HG03108 (cell line): ENCODE results near the gene TRPM3.
A peak's percentile ranks its signal among the peaks of the same experiment; 100 is the strongest.

Experiments
- ATAC-seq: cut with Tn5 transposase; IDR thresholded peaks from one replicate; pipeline ENCODE4 v1.9.1; 2021; ENCODE audit warnings: moderate library complexity; ENCODE audit not compliant: unreplicated experiment

TRPM3 gene

DNA sequence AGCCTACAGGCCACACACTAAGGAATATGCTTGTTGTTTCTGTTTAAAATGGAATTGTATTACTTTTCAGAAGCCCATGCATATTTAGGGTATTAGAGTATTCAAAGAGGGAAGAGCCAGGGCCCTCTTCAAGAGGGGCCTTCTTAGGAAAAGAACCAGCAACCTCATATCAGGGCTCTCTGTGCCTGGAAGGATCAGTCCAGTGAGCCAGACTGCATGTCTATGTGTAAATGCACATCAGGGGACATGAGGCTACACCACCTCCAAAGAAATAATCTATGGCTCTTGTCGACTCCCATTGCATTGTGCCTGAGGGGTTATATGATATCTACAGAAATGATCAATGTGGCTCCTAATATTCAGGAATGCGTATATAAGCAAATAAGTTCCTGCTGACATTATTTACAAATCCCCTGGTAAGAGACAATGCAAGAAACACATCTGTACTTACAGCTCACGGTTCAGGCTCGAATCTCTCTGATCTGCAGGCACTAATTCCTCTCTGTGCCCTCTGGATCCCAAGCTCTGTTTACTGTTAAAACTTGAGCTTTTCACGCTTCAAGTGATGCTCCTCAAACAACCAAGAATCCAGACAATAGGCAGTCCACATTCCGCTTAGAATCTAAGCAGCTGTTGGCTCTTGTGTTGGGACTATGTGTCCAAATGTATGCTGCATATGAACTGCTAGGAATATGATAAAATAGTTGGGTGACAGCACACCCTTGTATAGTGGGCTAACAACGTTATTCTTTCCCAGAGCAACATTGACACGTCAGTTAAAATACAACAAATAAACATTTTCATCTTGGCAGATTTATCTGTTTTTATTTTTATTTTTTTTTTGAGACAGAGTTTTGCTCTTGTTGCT lies 556.7 kb downstream of the TRPM3 start:
- no peak for ATAC-seq

DNA sequence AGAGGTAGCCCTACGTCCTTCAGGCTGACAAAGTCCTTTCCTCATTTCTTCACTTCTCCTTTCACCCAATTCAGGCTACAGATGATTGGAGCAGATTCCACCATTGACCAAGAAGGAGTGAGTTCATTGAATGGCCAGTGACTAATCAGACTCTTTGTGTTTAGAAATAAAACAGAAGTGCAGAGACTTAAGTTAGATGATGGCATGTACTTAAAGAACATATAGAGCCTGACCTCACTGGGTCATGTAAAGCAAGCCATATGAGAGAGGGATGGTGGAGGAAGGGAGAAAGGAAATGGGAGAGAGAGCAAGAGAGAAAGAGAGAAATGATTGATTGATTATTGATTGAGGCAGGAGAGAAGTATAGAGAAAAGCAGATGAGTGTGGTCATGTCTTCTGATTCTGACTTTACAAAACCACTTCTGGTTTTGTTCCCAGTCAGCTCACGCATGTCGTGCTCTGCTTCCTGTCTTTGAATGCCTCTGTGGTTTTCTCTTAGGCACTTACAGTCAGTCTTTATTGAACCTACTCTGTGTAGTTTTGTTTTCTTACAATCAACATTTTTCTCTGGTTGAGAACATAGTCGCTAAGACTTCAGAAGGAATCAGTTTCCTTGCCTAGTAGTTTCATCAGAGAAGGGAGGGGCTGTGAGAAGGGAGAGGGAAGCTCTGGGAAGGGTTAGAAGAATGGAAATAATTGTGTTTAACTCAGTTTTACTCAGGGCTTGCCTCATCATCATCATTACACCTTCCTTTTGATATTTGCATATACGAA lies 557.8 kb downstream of the TRPM3 start:
- peak; percentile 99 for ATAC-seq

DNA sequence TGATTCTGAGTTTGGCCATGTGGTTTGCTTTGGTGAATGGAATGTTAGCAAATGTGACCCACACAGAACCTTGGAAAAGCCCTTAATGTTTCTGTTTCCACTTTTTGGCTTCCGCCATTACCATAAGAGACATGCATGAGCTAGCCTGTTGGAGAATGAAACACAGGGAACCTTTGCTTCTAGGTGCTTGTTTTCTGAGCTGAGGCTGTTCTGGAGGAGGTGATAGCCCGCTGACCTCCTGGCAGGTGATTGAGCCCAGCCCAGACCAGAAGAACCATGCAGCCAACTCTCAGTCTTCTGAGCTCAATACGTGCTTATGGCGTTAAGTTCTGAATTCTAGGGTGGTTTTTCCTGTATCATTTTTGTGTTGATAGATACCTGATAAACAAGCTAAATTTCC lies 558.4 kb downstream of the TRPM3 start:
- no peak for ATAC-seq

DNA sequence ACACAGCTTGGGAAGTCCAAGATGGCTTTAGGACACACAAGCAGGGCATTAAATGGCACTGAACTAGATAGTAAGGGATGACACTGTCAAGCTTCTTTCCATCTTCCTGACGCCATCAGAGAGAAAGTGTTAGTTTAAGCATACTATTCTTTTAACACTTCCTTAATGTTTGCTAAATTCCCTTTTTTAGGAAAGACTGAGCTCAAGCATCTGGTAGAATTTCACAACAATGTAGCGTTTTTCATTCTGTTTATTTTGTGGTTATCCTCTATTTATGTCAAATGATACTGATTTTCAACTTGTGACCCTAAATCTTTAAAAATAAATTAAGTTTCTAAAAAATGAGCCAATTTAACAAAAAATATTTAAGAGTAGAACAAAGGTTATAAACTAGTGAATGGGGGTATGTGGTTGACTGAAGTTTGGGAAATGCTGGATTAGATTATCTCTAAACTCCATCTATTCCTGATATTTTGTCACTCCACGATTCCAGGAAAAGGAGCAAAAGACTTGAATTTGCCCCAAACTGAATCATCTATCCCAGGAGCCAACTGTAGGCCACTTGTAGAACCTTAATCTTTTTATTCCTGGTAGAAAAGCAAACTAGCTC lies 559.5 kb downstream of the TRPM3 start:
- ATAC-seq = no peak

DNA sequence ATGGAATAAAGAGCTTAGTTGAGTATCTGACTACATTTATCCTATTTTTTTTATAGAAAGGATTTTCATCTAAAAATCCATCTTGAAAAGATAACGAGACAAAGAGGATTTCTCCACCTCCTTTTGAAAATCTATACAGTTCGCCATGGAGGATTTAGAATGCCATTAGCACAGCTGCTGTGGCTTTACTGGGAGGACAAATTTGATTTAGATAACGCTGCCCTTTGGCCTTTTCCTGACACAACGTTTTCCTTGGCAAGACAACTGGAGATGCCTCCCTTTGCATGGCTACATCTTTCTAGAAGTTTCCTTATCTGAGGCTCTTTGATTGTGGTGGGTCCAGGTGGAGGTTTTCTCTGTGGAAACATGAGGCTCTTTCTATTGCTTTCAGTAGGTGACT lies 560.3 kb downstream of the TRPM3 start:
- no peak for ATAC-seq

DNA sequence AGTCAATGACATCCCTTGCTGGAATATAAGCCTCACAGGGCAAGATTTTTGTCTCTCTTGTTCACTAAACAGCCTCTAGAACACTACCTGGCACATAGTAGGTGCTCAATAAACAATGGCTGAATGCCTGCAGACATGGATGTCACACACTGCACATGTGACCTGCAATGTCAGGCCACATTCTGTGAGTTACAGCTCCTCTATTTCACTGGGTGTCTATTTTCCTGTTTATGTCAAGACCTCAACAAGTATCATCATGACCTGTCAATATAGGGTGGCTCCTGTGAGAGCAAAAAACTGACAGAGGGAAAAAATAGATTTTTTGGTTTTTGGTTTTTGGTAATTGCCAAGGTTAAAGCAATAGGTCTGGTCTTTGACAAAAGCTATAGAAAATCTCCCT lies 562.3 kb downstream of the TRPM3 start:
- no peak for ATAC-seq

DNA sequence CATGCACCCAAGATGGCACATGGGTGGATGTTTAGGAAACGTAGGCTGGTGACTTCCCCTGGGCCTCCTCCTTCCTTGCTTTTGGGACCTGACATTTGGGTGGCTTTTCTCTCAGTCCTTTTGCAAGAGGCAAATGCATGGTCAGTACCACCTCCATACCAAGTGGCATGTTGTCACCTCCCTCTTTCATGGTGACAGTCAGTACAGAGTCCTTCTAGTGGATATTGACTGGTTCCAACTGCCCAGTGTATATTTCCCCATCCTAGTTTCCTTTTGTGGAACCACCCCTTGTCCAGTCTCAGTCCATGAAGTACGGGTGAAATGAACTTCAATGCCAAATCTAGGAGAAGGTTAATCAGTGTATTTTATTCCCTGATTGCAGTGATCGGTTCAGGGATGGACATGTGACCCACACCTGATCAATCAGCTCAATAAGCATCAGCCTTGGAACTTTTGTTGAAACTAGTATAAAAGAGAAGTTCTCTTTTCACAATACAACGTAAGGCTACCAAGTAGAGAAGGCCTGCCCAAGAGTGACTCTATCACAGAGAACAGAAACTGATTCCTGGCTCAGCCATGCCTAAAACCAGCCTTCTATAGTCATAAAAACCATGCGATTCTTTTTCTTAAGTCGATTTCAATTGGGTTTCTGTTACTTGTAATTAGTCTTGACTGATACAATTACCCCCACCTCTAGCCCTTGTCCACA lies 563.6 kb downstream of the TRPM3 start:
- ATAC-seq = peak; percentile 96

DNA sequence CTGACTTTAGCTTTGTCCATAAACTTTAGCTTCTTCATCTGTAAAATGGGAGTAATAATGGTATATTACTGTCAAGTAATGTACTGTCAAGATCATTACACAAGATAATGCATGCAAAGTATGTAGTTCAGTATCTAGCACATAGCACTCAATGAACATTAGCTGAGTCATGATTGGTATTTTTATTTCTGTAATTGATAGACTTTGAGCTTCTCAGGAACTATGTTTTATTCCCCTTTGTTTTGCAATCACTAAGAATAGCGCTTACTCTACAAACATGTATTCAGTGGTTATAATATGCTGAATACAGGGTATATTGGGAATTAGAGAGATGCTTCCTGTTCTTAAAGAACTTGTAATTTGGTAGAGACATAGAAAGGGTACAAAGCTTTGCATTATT lies 564.6 kb downstream of the TRPM3 start:
- no peak for ATAC-seq

DNA sequence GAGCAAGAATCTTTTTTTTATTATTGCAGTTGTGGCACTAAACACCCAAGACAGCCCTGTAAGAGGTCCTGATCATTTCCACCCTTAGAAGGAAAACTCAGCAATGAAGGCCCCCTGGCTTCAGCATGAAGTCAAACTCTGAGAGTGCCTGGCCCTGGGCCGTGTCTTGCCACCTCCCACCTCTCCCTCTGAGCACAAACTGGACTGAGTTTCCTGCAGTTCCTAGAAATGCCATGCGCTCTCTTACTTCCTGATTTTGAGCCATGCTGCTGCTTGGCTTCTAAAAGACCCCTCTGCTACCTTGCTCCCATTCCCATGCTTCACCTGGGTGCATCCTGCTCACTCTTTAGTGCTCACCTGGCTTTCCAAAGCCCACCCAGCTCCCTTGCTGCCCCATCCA lies 566.5 kb downstream of the TRPM3 start:
- ATAC-seq = no peak

DNA sequence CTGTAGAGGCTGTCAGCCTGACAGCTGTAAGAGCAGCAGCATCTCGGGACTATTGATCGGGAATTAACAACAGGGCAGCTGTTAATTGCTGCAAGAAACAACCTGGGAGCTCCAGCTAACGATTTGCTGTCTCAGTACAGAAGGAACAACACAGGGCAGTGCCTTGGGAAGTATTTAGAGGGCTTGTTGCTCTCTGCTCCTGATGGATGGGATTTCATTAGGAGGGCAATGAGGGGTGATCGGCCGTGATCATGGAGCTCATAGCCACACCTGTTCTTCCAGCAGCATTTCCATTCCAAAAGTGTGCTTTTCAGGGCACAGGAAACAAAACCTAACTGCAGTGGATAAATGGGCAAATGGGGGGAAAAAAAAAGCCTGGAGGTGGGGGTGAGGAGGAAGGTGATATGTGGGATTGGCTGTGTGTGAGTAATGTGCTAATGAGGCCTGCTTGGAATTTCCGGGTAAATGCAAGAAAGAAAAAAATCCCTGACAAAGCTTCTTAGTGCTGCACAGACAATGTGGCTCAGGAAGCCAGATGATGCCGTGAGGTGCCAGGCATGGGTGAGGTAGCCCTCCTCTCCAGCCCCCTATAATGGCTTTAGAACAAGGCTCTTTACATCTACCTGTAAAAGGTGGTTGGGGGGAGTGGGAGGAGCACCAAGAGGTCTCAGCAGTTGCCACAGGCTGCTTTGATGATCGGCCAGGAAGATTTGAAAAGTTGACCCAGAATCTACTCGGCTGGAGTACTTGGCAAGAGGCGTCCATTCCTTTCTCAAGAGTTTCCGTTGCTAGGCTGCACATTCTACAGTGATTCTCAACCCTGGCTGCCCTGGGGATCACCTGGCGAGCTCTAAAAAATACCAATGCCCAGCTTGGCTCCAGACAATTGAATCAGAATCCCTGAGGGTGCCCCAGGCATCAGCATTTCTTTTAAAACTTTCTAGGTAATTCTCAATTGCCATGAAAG lies 567.4 kb downstream of the TRPM3 start:
- ATAC-seq = no peak

DNA sequence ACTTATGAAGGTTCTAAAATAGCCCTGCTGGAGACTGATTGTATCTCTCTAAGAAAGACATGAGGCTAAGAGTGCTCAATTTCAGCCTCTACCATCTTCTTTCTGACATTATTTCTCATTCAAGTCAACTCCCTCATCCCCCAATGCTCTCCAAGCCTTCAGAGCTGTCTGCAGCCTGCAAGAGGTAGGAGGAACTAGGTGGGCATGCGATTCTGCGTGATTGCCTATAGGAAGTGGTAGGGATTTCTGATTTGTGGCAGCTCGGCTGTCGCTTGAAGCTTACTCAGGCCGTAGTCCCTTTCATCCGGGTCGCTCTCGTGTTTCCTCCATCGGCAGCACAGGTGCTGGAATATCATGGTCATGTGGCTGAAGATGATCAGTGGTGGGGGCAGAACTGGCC lies 568.9 kb downstream of the TRPM3 start:
- no peak for ATAC-seq

DNA sequence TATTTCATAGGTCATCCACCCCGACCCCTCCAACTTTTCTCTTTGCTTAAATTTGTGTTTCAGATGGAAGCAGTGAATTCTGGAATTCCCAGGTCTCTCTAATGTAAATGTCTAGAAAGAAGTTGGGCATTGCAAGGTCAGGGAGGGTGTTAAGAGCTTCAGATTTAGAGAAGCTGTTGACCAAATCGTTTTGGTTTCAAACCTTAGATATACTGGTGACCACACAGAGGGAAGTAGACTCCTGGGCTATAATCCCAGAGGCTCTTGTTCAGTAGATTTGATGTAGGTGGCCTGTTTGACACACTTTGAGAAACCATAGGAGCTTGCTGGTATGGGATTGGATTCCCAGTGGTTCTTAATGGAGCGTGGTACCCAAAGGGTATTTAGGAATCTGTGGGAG lies 569.6 kb downstream of the TRPM3 start:
- no peak for ATAC-seq

DNA sequence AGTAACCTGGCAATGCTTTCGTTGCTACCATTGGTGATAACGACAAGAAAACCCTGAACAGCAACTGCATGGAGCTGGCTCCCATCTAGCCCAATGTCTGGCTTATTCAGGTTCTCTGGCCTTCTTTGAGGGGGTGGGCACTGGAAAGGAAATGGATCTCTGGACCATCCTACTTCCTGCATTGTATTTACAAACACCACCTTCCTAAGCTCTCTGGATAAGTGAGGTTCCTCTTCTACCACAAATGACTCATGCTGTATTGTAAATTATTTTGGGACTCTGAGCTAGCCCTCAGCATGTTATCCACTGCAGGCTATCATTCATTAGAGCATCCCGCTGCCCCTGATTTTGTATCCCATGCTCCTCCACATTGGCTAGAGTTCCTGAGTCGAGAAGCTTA lies 570.0 kb downstream of the TRPM3 start:
- no peak for ATAC-seq

DNA sequence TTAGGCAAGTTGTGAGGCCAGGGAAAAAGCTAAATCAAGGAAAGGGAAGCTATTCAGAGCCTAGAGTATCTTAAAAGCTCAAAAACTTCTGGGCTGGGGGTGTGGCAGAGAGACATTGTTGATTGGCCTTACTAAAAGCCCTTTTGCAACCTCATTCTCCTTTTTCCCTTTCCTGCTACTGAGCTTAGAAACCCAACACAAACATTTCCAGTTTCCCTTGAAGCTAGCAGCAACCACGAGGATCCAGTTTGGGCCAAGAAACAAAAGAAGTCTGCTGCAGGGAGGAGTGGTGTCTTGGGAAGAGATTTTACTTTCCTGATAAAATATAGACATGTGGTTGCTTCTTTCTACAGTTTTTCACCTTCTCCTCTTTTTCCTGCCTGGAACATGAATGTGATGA lies 571.5 kb downstream of the TRPM3 start:
- no peak for ATAC-seq

DNA sequence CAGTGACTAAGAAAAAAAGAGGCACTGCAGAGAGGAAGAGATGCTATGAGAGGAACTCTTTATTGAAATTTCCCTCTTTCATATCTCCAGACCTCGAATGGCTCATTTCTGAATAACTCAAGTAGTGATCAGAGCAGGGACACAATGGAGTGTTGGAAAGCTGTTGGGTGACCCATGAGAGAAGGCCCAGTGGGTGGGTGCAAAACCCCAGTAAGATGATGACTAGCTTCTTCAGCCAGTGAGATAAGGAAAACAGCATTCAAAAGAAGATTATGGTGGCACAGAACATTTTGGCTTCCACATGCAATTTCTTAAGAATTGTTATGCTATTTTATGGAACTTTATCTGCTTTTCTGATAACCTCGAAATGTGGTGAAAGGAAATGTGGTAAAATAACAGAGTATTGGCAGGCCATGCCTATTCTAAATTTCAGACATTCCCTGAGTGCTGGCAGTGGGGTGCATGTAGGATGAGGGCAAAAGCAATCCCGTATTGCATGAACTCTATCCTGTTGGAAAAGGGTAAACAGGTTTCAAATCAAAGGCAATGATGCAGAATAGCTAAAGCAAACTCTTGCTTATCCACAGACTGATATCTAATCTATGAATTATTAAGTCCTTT lies 579.0 kb downstream of the TRPM3 start:
- ATAC-seq = no peak

DNA sequence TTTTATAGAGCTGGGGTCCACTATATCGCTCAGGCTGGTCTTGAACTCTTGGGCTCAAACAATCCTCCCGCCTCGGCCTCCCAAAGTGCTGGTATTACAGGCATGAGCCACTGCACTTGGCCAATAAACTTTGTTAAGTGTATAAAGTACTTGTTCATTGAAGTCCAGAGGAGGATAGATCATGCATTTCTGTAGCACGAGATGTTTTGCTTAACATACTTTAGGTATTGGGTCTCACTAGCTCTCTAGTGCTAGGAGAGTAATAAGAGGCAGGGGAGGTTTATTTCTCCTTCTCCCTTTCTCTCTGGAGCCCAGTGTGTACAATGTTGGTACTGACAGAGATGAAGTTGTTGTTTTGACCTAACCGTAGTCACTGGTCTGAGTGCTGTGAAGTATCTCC lies 581.4 kb downstream of the TRPM3 start:
- ATAC-seq = no peak

DNA sequence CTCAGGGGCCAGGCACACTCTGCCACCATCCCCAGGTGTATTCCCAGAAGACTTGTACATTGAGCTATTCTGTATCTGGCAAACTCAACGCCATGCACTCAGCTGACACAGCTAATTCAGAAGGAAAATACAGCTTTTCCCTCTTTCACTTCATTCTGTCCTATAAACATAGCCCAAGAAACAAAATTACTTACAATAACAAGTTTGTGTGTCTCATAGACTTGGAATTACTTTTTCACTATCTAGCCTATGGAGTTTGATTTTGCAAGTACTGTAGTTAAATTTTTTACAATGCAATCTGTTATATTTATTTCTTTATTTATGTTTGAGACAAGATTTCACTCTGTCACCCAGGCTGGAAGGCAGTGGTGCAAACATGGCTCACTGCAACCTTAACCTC lies 581.9 kb downstream of the TRPM3 start:
- ATAC-seq = no peak

DNA sequence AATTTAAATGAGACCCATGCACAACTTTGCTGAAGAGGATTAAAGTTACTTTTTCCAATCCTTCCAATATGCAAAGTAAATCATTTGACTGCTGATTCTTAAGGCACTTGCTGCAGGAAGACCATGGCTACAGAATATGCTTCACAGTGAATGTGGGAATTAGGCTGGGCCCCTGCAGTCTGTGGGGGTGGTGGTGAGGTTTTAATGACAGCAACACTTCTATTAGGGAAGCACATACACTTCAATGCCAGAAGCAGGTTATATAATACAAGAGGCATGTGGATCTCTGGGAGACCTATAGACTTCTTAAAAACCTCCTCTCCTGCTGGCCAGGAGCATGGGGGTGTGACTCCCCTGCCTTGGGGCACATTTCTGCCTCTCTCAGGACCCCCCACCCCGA lies 582.4 kb downstream of the TRPM3 start:
- ATAC-seq = no peak

DNA sequence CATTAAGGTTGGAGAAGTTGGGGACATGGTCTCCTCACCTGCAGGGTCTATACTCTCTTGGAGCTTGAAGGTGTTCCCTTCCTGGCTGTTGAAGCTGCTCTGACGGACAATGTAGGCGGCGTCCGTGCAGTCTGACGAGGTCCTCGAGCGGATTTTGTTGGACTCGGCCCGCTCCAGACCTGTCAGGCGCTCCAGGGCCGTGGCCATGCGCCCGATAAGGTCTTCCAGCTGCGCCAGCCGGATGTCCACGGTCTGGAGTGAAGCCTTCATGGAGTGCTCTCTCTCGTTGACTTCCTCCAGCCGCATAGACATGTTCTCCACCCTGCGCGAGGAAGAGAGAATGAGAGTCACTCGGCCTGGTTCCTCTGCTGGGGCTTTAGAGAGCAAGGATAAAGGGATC lies 584.3 kb downstream of the TRPM3 start:
- ATAC-seq = no peak
